Small intestine (tissue), 7 donors: ENCODE results near the gene OTOG. TPM values are rescaled to one million over a fixed set of nuclear protein-coding genes. Genes with fewer than 3 reads are reported as not detected.

Experiments used
- DNase-seq, 2 donors: peaks; one replicate each; pipeline versions ENCODE4 v3.0.0 to v3.0.0-alpha.2; 2013
- FAIRE-seq: peaks from 2 replicates; lab custom pipeline; 2012; peaks lifted over from hg19 to GRCh38; lab: Jason Lieb, UNC
- H3K27ac ChIP-seq, 3 donors: one replicate each; pipeline ENCODE4 v1.5.1; 2013; ENCODE audit warnings: low read length in 2 of 3, mild to moderate bottlenecking in 2 of 3, control low read depth in 1 of 3, inconsistent platforms in 1 of 3, low read depth in 1 of 3, moderate library complexity in 1 of 3
- H3K27me3 ChIP-seq, 3 donors: one replicate each; pipeline ENCODE4 v1.6.1; 2013; ENCODE audit warnings: low read length in 3 of 3, inconsistent platforms in 1 of 3; ENCODE audit not compliant: control insufficient read depth in 3 of 3, insufficient read depth in 3 of 3
- H3K36me3 ChIP-seq, 3 donors: one replicate each; pipeline ENCODE4 v1.6.1; 2013; ENCODE audit warnings: low read length in 3 of 3, inconsistent platforms in 1 of 3, low read depth in 1 of 3, mild to moderate bottlenecking in 1 of 3, moderate library complexity in 1 of 3; ENCODE audit not compliant: control insufficient read depth in 3 of 3, insufficient read depth in 2 of 3
- H3K4me1 ChIP-seq, 3 donors: one replicate each; pipeline ENCODE4 v1.6.1; 2013; ENCODE audit warnings: low read length in 2 of 3, inconsistent platforms in 1 of 3, low read depth in 1 of 3, mild to moderate bottlenecking in 1 of 3, moderate library complexity in 1 of 3; ENCODE audit not compliant: control insufficient read depth in 3 of 3, insufficient read depth in 2 of 3
- H3K4me3 ChIP-seq, 3 donors: one replicate each; pipeline ENCODE4 v1.5.1; 2013; ENCODE audit warnings: low read length in 3 of 3, control low read depth in 1 of 3, inconsistent platforms in 1 of 3, low read depth in 1 of 3, mild to moderate bottlenecking in 1 of 3, moderate library complexity in 1 of 3
- H3K9me3 ChIP-seq, 2 donors: one replicate each; pipeline ENCODE4 v1.6.1; 2013; ENCODE audit warnings: low read depth in 1 of 2, low read length in 1 of 2; ENCODE audit not compliant: control insufficient read depth in 2 of 2, insufficient read depth in 1 of 2
- WGBS, 3 donors: extraction: QIAGEN DNeasy Blood & Tissue Kit; methylation state at CpG; one replicate each; pipeline ENCODE4 v1.1.7; 2013; 5-methylcytosine and 5-hydroxymethylcytosine counted together
- polyA plus RNA-seq, 4 donors: library from polyadenylated mRNA; stranded (reverse) in 3 of 4; unstranded in 1 of 4; fragments of 200-250 nt in 3 of 4; fragments of 120-200 nt in 1 of 4; gene quantifications; one replicate each; pipeline versions ENCODE4 v1.2.1 to v1.2.3, GENCODE V29; 2013
- donor health status: healthy with polysubstance abuse.
- donor health status: control.
- donor health status: control.
- donor health status: Bipolar disorder and iron deficiency.
- donor health status: healthy.

OTOG gene
- polyA plus RNA-seq, 4 donors, result 0.04 TPM; not detected in 2

DNA sequence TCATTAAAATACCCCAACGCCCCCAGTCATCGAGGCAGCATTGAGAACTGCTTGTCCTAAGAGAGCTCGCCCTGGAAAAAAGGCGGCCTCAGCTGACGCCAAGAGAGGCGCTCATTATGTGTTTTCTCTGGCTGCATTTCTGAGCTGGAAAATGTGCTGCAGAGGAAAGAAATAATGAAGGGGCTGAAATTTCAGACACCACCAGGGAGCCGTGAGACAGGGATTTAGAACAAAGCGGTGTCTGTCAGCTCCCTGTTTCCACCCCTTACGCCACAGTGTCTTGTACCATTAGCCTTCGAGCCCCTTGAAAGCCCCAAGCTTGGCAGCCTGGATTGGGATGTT is 17.2 kb upstream of the OTOG start:
- no peak for FAIRE-seq
- H3K4me1 ChIP-seq, result peaks cover 0 to 69% (median 0%) of the 10 kb centered on the region in 3 donors
- peak overlapping the region in 1 of 3 donors; percentile 16 for H3K27ac ChIP-seq
- DNase-seq, result no peak
- no peaks in the 10 kb centered on the region for H3K27me3 ChIP-seq
- no peak overlapping the region for H3K4me3 ChIP-seq
- 83 to 96% (median 96%) methylated on average over 10 of the region's 10 CpGs for WGBS, 3 donors
- H3K9me3 ChIP-seq, result no peaks in the 10 kb centered on the region
- peaks cover 2 to 88% (median 15%) of the 10 kb centered on the region in 3 donors for H3K36me3 ChIP-seq

DNA sequence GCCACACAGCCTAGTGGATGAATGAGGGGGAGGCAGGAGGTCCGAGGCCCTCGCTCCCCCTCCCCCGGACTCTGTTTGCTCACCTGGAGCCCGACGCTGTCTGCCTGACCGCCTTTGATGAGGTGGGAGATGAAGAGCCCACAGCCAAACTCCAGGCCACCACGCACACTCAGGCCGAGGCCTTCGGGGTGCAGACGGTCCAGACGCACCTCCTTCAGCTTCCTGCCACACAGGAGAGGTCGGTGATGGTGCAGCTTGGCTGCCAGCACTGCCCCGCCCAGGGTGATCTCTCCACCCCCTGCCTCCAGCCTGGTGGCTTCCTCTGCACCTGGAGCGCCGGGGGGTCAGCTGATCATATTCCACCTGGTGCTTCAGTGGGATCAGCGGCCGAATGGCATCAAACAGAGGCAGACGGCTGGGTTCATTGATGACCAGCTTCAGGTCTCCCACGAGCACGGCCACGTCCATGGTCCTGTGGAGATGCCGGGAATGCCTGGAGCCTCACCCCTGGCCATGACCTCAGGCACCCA is 15.9 kb upstream of the OTOG start:
- H3K4me3 ChIP-seq, result no peak overlapping the region
- DNase-seq (peak; percentile 24 to 46), FAIRE-seq (no peak)
- 36 to 63% (median 50%) methylated on average over 22 of the region's 22 CpGs for WGBS, 3 donors
- H3K36me3 ChIP-seq, result peaks cover 2 to 79% (median 8%) of the 10 kb centered on the region in 3 donors
- no peaks in the 10 kb centered on the region for H3K27me3 ChIP-seq
- H3K9me3 ChIP-seq, result no peaks in the 10 kb centered on the region
- H3K4me1 ChIP-seq, result peaks cover 0 to 75% (median 0%) of the 10 kb centered on the region in 3 donors
- peak overlapping the region; percentile 2 to 85 (median 21) for H3K27ac ChIP-seq

DNA sequence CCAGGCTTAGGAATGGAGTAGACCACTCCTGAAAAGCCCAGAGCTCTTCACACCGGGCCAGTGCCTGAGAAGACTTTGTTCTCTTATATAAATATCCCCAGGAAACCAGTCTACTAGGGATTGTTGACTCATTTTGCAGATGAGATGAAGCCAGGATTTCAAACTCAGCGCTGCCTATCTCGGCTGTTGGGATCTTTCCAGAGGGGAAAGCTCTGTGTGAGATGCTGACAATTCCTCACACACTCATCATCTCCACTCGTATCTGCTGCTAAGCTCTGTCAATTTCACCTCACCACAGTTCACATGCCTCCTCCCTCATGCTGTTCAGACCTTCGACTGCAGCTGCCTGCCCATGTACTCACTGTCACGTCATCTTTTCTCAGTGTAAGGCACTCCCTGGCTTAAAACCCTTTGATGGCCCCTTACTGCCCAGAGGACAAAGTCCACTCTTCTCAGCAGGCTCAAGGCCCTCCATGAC is 15.4 kb upstream of the OTOG start:
- peaks cover 2 to 77% (median 4%) of the 10 kb centered on the region in 3 donors for H3K36me3 ChIP-seq
- DNase-seq, result peak; percentile 84 to 93
- H3K9me3 ChIP-seq, result no peaks in the 10 kb centered on the region
- 21 to 37% (median 24%) methylated on average over 6 of the region's 6 CpGs for WGBS, 3 donors
- FAIRE-seq, result no peak
- peaks cover 0 to 80% (median 0%) of the 10 kb centered on the region in 3 donors for H3K4me1 ChIP-seq
- H3K27ac ChIP-seq, result peak overlapping the region; percentile 2 to 85 (median 21)
- H3K4me3 ChIP-seq, result no peak overlapping the region
- no peaks in the 10 kb centered on the region for H3K27me3 ChIP-seq

DNA sequence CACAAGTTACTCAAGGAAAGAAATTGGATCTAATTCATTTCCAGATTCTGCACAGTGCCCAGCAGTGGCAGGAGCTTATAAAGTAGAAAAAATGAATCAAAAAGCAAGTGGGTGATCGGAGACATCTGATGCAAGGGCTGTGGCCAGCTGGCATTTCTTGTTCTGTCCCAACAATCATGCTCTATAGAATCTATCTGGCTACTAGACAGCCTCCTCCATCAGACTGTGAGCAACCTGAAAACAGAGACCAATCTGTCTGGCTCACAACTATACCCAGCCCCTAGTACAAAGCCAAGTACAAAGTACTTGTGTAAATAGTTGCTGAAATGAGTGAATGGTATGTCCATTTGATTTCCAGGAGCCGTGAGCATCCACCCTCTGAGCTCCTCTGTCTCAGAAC is 14.3 kb upstream of the OTOG start:
- FAIRE-seq, result no peak
- no peak for DNase-seq
- no peak overlapping the region for H3K4me3 ChIP-seq
- peak overlapping the region in 1 of 3 donors; percentile 85 for H3K27ac ChIP-seq
- peaks cover 0 to 82% (median 0%) of the 10 kb centered on the region in 3 donors for H3K4me1 ChIP-seq
- H3K9me3 ChIP-seq, result no peaks in the 10 kb centered on the region
- H3K36me3 ChIP-seq, result peaks cover 2 to 73% (median 2%) of the 10 kb centered on the region in 3 donors
- WGBS, 3 donors, result 66 to 72% (median 71%) methylated on average over 2 of the region's 2 CpGs
- no peaks in the 10 kb centered on the region for H3K27me3 ChIP-seq

DNA sequence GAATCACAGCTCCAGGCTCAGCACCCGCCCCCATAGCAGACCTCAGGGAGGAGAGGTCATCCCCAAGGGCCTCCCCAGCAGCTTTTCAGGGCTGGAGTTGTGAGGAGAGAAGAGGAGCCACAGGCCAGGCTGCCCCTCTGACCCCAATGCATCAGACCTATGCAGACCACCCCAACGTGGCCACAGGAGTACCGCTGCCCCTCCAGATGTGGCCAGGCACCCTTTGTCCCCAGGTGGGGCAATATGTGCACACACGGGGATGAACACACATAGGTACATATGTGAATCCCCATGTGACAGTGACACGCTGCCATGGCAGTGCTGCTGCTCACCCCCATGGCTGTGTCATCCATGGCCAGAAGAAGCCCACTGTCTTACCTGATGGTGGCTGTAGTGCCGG is 13.7 kb upstream of the OTOG start:
- Histone ChIP-seq H3K4me3 (no peak overlapping the region), H3K4me1 (peaks cover 0 to 81% (median 0%) of the 10 kb centered on the region in 3 donors), H3K27ac (peak overlapping the region in 1 of 3 donors; percentile 85), H3K27me3 (no peaks in the 10 kb centered on the region), H3K9me3 (no peaks in the 10 kb centered on the region), H3K36me3 (peaks cover 2 to 74% (median 2%) of the 10 kb centered on the region in 3 donors)
- WGBS, 3 donors, result 78 to 82% (median 79%) methylated on average over 6 of the region's 6 CpGs
- no peak for FAIRE-seq
- DNase-seq, result no peak

DNA sequence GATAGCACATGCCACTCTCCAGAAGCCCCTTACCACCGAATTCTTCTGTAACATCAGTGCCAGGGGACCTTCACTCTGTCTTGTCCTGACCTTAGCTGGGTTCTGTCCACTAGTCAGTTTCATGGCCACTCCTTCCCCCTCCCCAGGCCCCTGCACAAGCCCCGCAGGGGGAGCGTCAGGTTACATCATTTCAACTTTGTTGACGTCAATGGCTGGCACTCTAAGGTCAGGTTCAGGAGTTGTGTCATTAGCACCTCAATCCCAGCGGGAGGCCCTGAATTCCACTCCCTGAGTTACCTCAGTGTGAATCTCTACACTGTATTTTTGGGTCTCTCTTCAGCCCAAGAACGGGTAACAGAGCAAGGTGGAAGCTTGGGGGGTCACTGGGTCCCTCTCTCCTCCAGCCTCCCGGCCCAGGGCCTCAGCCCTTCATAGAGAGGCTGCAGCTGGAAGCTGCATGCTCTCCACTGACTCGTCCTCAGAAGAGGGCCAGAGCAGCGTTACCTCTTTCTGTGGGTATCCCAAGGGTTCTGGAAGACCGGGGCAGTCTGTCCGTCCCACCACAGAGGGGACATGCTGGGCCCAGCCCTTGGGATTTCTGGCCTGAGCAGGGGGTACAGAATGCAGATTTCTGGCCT is 13.2 kb upstream of the OTOG start:
- WGBS, 3 donors, result 73 to 81% (median 78%) methylated on average over 11 of the region's 11 CpGs
- Histone ChIP-seq H3K4me1 (peaks cover 0 to 82% (median 0%) of the 10 kb centered on the region in 3 donors), H3K27ac (peak overlapping the region in 1 of 3 donors; percentile 85), H3K4me3 (no peak overlapping the region), H3K9me3 (no peaks in the 10 kb centered on the region), H3K36me3 (peaks cover 2 to 75% (median 2%) of the 10 kb centered on the region in 3 donors), H3K27me3 (no peaks in the 10 kb centered on the region)
- no peak for DNase-seq
- FAIRE-seq, result no peak

DNA sequence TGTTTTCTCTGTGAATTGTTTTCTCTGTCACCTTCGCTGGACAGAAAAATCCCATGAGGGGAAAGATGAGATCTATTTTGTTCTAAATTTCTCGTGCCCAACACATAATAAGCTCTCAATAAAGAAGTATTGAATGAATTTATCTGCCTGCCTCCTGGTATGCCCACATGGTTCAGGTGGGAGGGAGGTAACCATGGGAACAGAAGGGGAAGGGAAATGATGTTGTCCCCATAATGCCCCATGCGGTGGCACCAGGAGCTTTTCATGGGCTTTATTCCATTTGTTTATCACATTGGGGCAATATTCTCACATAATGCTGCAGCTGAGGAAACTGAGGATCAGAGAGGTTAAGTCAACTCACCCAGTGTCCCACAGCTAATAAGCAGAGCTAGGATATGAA is 11.6 kb upstream of the OTOG start:
- no peak overlapping the region for H3K4me3 ChIP-seq
- peaks cover 2 to 70% (median 2%) of the 10 kb centered on the region in 3 donors for H3K36me3 ChIP-seq
- H3K27ac ChIP-seq, result no peak overlapping the region
- no peaks in the 10 kb centered on the region for H3K27me3 ChIP-seq
- no peak for FAIRE-seq
- H3K9me3 ChIP-seq, result no peaks in the 10 kb centered on the region
- peaks cover 0 to 91% (median 2%) of the 10 kb centered on the region in 3 donors for H3K4me1 ChIP-seq
- WGBS, 3 donors, result 78 to 95% (median 82%) methylated on average over 3 of the region's 3 CpGs
- no peak for DNase-seq

DNA sequence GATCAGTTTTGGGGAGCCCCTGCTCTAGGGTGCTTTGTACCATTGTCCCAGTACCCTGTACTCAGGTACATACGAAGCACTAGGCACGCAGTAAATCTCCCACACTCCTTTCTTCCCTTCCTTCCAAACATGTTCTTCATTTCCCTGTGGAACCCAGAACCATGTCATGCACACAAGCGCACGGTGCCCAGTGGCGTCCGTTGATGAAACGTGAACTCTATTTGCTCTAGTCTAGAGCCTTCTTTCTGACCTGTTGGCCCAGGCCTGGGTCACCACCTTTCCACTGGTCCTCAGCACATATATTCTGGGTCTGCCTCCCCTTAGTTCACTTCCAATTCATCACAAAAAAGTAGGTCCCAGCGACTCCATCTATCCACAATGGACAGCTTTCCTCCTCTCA is 9.8 kb upstream of the OTOG start:
- WGBS, 3 donors, result 88 to 90% (median 89%) methylated on average over 8 of the region's 8 CpGs
- H3K27ac ChIP-seq, result no peak overlapping the region
- H3K4me3 ChIP-seq, result no peak overlapping the region
- DNase-seq (no peak), FAIRE-seq (no peak)
- H3K36me3 ChIP-seq, result peaks cover 0 to 61% (median 2%) of the 10 kb centered on the region in 3 donors
- H3K27me3 ChIP-seq, result no peaks in the 10 kb centered on the region
- no peaks in the 10 kb centered on the region for H3K9me3 ChIP-seq
- H3K4me1 ChIP-seq, result peaks cover 2 to 85% (median 7%) of the 10 kb centered on the region in 3 donors
